ENCODE measurements around the gene SFRP5. TPM values are rescaled to one million over a fixed set of nuclear protein-coding genes. Genes with fewer than 3 reads are reported as not detected.

SFRP5 gene, protein sequence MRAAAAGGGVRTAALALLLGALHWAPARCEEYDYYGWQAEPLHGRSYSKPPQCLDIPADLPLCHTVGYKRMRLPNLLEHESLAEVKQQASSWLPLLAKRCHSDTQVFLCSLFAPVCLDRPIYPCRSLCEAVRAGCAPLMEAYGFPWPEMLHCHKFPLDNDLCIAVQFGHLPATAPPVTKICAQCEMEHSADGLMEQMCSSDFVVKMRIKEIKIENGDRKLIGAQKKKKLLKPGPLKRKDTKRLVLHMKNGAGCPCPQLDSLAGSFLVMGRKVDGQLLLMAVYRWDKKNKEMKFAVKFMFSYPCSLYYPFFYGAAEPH
- total RNA-seq (2014; rRNA removed), result 0.17 TPM in 1 of 2 replicates, not detected in the other
- polyA plus RNA-seq (2012), result 0.09 TPM

DNA sequence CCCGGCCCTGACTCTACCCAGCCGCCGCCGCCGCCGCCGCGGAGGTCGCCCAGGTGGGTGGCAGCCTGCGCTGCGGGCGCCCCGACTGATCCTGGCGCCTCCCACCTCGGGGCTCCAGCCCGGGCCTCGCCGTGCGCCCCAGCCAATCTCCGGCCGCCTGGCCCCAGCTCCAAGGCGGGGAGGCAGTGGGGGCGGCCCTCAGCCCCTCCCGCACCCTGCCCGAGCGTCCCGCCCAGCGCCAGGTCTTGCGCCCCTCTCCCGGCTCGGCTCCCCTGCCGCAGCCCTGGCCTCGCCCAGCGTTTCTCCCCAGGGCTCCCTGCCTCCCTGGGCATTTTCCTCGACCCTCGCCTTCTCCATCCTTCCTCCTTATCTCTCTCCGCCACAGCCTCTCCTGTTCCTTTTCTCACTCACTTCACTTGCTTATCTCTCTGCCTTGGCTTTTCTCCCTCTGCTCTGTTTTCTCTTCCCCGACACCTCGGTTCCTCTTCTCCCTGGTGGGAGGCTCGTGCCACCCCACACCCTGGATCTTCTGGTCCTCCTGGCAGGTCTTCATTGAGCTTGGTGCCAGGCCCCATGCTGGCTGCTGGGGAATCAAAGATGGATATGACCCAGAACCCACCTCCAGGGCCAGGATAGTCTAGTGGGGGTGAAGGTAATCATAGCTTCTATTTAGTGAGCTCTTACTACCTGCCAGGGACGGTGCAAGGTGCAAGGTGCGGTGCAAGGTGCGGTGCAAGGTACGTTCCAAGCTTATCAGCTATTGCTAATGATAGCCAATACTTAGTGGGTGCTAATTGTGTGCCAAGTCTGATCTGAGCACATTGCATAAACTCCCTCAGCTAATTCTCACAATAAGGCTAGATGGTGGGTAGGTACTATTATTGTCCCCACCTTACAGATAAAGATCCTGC, at the start of gene SFRP5:
TSS of gene SFRP5 (minus strand) at position 87 of the 911 bp plus-strand sequence. CDS start 166 bp downstream, outside the sequence.
- no peak for DNase-seq (ENCODE audit: low read depth)

DNA sequence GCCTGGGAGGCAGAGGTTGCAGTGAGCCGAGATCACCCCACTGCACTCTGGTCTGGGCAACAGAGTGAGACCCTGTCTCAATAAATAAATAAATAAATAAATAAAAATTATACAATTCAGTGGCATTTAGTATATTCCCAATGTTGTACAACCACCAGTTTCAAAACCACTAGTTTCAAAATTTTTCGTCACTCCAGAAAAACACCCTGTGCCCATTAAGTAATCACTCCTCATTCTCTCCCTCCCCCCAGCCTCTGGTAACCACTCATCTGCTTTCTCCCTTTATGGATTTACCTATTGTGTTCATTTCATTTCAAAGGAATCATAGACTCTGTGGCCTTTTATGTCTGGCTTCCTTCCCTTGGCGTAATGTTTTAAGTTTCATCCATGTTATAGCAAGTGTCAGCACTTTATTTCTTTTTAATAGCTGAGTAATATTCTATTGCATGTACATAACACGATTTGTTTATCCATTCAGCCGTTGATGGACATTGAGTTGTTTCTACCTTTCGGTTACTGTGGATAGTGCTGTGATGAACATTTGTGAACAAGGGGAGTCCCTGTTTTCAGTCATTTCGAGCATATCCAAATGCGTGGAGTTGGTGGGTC, 48.4 kb upstream of the SFRP5 start:
- no peak for DNase-seq (ENCODE audit: low read depth)

DNA sequence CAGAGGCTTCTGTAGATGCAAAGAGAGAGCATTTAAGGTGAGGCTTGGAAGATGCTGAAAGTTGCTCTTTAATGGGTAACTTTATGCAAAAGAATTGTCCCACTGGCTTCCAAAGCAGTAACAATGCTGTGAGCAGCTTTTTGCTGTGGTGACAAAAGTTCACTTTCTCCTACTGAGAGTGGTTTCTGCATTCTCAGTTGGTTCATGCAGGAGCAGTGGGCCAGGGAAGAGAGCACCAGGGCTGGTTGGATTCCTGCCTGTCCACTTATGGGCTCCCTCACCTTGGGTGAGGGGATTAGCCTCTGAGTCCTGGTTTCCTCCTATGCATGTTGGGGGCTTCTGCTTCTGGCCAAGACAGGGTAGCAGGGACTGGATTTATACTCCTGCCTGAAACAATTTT, 46.8 kb upstream of the SFRP5 start:
- DNase-seq (ENCODE audit: low read depth), result no peak

DNA sequence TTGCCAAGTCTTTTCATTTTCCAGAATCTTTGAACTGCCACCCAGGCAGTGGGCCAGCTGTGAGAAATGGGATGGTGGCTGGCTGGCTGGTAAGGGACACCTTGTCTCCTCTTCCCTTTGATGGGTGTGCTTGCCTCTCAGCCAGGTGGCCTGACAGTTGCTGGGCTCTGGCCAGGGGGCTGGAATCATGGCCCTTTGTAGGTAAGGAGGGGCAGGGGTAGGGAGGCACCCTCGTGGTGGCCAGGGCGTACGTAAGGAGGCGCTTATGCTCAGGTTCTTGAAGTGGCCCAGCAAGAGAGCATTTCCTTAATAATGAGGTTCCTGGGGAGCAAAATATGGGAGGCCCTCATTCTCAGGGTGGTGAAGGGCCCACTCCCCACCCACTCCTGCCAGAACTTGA, 44.8 kb upstream of the SFRP5 start:
- no peak for DNase-seq (ENCODE audit: low read depth)

DNA sequence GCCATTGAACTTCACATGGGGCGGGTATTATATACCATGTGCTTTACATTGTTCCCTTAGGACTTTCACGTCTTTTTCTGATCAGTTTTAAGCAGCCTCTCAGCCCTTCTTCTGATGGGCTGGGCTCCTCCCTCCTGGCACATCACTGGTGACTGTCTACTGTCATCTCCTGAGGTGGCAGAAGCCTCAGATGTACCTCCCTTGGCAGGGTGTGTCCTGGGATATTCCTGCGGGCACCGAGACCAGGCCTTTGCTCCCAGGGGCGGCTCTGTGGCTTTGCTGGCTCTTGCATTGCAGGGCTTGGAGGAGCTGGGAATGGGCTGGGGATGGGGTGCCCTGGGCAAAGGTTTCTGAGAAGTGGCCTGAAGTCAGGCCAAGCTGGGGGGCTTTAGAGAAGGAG, 43.2 kb upstream of the SFRP5 start:
- no peak for DNase-seq (ENCODE audit: low read depth)

DNA sequence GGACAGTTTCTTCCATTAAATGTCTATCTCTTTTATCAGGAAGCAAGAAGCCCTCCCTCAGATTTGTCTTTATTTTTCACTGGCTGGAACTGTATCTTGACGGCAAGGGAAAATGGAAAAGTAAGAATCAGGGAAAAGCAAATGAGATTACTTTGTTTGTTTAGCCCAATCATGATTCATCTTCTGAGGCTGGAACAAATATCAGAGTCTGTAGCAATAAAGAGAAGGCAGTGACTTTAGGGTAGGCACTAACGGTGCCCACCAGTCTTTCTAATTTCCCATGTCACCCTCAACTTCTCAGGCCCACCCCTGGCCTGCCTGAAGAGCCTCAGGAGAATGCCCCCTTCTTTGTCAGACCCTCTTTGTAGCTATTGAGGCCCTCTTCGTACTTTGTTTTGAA, 41.5 kb upstream of the SFRP5 start:
- DNase-seq (ENCODE audit: low read depth), result no peak

DNA sequence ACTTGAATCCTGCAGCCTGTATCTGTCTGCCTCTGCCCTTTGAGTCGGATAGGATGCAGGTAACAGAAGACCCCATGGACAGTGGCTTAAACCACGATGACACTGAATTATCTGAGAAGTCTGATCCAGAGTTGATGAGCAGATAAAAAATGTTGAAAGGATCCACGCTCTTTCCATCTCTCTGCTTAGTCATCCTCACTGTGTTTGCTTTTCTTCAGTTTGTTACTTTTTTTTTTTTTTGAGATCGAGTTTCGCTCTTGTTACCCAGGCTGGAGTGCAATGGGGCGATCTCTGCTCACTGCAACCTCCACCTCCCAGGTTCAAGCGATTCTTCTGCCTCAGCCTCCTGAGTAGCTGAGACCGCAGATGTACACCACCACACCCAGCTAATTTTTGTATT, 40.9 kb upstream of the SFRP5 start:
- no peak for DNase-seq (ENCODE audit: low read depth)

DNA sequence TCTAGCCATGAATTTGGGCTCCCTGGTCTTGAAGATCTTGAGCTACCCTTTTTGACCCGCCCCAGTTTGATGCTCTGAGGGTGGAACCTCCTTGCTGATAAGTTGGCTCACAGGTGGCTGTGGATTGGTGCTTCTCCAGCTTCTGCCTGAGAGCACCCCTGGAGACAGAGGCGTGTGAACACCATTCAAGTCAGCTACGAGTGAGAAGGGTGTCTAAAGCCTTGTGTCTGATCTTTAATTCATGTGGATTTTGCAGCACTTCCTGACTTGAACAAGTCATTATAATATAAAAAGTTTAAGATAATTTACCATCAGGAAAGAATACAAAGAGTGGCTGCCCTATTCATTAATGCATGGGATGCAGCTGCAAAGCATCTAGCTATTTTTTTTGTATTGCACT, 40.2 kb upstream of the SFRP5 start:
- DNase-seq (ENCODE audit: low read depth), result no peak

DNA sequence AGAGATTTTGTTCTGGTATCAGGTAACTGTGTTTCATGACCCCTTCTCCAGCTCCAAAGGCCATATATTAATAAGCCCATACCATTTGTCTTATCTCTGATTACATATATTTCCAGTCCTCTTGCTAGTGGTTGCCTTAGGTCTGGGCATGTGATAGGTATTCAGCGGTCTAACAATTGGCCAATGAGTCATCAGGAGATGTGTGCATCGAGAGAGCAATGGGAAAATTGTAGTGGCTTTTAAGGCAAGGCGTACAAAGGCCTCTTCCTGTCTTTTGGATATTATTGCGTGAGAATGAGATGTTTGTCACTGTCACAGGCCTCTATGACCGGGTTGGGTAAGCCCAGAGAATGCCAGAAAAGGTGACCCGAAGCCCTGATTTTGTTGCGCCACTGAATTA, 38.6 kb upstream of the SFRP5 start:
- DNase-seq (ENCODE audit: low read depth), result no peak

DNA sequence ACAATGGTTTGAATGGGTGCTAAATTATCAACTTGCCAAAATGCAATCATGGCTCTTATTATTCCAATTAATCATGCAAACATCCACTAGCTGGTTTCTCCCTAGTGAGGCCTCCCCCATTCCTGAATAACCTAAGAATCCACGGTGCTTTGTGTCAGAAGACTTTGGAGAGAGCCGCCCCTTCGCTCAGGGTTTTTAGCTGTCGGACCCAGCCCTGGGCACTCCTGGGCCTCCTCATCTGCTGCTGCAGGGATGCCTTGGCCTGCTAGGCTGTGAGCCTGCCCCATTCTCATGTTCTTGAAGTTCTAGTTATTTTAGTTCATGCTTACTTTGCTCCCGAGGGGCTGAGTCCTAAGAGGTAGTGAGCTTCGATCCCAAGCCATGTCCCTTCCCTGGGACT, 34.1 kb upstream of the SFRP5 start:
- no peak for DNase-seq (ENCODE audit: low read depth)

DNA sequence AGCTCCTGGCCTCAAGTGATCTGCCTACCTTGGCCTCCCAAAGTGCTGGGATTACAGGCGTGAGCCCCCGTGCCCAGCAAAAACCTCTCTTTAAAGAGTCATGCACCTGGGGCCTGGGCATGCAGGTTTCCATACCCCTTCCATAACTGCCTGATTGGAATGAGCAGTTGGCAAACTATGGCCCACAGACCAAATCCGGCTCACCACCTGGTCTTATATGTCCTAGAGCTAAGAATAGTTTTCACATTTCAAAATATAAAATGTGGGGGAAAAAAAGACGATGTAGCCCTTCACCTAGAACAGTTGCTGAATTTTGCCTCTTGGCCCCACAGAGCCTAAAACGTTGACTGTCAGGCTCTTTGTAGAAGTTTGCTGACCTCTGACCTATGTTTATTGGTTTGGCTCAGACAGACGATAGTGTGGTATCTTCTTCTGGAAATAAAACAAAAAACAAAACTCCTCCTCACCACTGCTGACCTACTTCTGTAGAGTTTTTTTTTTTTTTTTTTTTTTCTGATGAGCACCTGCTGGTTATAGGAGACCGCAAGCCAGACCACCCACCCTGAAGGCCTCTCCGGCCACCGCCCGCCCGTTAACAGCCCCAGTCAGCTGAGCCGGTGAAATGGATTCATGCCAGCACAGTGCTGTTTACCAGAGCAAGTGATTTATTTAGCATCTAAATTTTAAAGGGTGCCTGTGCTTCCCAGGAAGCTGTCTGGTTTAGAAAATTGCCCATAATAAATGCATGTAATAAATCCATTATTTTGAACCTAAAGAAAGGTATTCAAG, 33.5 kb upstream of the SFRP5 start:
- no peak for DNase-seq (ENCODE audit: low read depth)

DNA sequence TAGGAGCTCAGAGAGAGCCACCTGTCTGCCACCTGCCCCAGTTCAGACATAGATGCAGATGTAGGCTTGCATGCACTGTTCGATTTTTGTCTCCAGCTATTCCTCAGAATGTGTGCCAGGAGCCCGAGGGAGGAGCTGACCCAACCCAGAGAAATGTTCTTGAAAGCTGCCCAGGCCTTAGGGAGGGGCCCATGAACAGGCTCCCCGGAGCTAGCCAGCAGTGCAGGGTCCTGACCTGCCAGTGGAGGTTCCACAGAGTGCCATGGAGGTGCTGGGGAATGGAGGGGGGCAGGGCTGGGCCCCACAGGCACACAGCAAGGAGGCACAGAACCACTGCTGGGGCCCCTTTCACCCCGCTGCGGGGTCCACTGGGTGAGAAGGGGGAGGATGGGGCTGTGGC, 29.6 kb upstream of the SFRP5 start:
- no peak for DNase-seq (ENCODE audit: low read depth)

DNA sequence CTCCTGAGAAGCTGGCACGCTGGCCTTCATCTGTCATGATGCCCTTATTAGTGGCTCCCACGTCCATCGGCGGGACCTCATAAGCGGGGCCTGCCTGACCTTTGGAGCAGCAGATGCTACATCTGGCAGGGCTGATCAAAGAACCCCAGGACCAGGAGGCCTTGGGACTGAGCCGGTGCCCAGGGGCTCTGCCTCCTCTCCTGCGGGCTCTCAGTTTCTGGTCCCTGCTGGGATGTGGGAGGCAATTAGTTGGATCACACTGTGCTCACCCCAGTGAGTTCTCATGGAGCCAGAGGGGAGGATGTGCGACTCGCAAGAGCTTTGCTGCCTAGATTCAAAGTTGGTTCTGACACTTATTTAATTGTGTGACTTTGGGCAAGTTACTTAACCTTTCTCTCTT, 28.7 kb upstream of the SFRP5 start:
- DNase-seq (ENCODE audit: low read depth), result no peak

DNA sequence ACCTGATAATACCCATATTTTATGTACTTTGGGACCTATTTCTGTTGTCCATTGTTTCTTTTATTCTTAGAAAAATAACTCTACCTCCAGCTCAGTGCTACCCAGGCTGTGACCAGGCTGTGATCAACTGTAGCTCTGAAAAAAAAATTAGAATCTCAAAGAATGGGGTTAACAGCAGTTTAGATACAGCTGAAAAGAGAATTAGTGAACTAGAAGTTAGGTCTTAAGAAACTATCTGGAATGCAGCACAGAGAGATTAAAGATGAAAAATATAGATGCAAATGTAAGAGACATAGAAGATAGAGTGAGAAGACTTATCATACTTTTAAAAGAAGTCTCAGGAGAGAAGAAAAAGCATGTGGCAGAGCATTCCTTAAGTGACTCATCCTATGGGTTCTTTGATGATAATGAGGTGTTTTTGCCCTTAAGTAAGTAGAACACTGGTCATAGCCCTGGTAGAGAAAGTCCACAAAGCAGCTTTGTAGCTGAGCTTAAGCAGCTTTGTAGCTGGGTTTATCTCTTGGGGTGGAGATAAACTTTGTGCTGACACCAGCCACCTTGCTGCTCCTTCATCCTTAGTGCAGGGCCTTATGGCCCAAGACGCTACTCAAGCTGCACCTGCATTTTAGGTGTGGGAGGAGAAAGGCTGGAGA, 27.3 kb upstream of the SFRP5 start:
- DNase-seq (ENCODE audit: low read depth), result no peak

DNA sequence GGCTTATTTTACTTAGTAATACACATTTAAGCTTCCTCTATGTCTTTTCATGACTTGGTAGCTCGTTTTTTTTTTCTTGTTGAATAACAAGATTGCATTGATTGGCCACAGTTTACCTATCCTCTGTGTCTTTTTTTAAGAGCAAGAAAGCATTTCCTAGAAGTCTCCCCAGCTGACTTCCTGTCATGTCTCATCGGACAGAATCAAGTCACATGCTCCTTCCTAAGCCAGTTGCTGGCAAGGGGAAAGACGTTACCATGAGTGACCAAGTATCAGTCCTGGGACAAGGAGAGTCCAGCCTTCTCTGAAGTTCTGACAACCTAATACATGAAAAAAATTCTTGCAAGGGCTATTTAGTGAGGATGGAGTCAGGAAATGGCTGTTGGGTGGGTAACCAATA, 24.9 kb upstream of the SFRP5 start:
- DNase-seq (ENCODE audit: low read depth), result peak; percentile 17

DNA sequence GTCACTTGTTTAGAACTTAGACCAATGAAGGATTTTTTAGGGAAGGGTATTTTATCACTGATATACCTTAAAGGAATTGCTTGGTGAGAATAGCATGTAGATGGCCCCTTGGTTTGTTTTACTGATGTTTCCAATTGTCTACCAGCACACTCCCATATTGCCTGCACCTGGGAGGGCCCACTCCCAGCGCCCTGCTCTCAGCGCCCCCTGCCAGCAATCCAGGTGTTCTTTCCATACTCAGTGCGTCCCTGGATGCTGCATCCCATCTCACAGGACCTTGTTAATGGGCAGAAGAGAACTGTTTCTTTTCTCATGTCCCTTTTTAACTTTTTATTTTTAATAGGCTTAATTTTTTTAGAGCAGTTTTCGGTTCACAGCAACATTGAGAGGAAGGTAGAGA, 24.1 kb upstream of the SFRP5 start:
- DNase-seq (ENCODE audit: low read depth), result no peak

DNA sequence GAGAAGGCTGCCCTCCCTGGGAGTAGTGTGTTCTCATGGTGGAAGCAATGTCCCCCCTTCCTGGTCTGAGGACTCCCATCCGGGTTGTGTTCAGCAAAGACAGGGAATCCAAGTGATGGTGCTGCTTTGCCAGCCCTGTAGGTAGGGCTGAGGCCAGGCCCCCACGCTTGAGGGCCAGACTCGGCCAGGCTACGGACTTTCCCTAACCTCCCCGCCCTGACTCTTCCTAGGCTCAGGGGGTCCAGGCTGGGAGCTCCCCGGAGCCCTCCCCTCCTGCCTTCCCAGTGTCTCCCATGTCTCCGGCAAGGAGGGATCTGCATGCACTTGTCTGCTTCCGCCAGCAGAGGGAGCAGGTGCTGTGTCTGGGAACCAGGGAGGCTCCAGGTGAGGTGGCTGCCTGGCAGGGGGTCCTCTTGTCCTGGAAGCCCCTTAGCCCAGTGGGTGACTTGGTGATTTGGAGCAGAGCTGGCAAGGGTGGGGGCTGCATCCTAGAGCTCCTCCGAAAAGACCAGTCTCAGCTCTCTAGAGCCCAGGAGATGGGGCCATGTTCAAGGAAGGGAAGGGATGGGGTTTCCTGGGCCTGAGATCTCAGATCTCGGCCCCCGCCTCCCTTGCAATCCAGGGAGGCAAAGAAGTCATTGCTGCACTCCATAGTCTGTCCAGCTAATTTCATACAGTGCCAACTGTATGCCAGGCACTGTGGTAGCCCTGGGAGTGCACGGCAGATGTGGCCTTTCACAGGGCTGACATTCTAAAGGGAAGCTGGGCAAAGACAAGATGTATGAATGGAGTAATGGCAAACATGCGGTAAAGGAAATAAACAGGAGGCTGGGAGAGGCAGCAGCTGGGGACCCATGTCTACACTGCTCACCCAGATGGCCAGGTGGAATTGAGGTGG, 20.3 kb upstream of the SFRP5 start:
- DNase-seq (ENCODE audit: low read depth), result peak; percentile 32

DNA sequence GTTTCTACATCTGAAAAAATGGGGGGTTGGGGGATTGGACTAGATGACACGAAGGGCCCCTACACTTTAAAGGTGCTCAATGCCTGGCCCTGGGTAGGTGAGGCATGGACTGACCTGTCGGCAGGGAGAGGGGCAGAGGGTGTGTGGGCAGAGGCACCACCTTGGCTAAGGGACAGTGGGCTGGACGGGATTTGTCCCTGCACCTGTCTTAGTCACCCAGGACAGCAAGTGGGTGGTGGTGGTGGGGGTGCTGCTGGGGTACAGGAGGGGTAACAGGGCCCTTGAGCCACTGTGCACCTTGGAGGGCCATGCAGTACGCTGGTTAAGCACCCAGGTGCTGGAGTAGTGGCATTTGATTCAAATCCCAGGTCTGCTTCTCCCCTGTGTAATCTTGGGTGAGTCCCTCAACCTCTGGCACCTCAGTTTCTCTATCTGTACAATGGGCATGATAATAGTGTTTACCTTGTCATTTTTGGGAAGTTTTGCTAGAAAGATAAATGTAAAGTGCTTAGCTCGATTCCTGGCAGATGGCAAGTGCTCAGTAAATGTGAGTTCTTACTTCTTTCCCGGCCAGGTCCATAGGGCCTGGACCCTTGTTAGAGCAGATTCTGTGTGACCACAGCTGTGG, 18.1 kb upstream of the SFRP5 start:
- DNase-seq (ENCODE audit: low read depth), result no peak

Measured in LHCN-M2 (cell line).